Spleen (tissue), 7 donors: ENCODE data around the gene CCDC34.

ENCODE experiments used
- POLR2AphosphoS5 ChIP-seq, 3 donors: sonication (generic); formaldehyde crosslinking; IDR thresholded peaks; one replicate each; pipeline ENCODE4 v1.5.1; 2017; ENCODE audit warnings: antibody characterized with exemption in 3 of 3
- TF ChIP-seq, protein P1 (sequence below), 11 experiments: fragments of 200-600 bp in 7 of 11; fragments of 450-650 bp in 4 of 11; sonication (generic) in 4 of 11; IDR thresholded peaks in 8 of 11; conservative IDR thresholded peaks in 3 of 11; 1 replicate in 7 of 11; 2 replicates in 4 of 11; pipeline versions ENCODE4 v1.4.0 to v1.8.0; 2016 to 2021; ENCODE audit warnings: antibody characterized with exemption in 11 of 11, inconsistent platforms in 4 of 11, mild to moderate bottlenecking in 1 of 11
- donor health status: DM: no; HTN: no; CAD: no; lungs with moderate emphysema.
- donor health status: DM: no; HTN: no; CAD: no.
- donor health status: DM: no; HTN: no; CAD: no.

DNA sequence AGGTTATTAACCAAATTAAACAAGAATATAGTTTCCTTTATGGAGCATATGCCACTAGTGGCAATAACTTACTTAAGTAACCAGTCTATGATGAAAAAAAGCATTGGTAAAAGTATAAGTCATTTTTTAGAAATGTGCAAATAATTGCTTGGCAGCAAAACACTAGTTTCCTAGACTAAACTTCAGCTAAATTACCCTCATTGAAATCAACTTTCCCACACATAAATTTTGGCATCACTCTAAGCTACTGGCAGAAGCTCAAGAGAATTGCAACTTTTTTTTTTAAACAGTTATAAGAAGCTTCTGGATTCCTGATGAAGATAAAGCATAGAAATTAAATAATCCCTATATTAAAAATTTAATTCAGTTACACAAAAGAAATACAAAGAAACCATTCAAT is 12.5 kb downstream of the CCDC34 start:
- TF ChIP-seq, protein P1, sequence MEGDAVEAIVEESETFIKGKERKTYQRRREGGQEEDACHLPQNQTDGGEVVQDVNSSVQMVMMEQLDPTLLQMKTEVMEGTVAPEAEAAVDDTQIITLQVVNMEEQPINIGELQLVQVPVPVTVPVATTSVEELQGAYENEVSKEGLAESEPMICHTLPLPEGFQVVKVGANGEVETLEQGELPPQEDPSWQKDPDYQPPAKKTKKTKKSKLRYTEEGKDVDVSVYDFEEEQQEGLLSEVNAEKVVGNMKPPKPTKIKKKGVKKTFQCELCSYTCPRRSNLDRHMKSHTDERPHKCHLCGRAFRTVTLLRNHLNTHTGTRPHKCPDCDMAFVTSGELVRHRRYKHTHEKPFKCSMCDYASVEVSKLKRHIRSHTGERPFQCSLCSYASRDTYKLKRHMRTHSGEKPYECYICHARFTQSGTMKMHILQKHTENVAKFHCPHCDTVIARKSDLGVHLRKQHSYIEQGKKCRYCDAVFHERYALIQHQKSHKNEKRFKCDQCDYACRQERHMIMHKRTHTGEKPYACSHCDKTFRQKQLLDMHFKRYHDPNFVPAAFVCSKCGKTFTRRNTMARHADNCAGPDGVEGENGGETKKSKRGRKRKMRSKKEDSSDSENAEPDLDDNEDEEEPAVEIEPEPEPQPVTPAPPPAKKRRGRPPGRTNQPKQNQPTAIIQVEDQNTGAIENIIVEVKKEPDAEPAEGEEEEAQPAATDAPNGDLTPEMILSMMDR (IDR thresholded peaks at IDR 0.05 in 8 of 11, conservative IDR thresholded peaks at IDR 0.05 in 3 of 11), result no peak
- TF ChIP-seq POLR2AphosphoS5 (IDR thresholded peaks at IDR 0.05), result no peak
